GM18951 (cell line): Measurements from ENCODE around the gene PRDX6.

Experiments used
- POLR2A ChIP-seq: IDR thresholded peaks from 4 replicates; pipeline ENCODE4 v1.6.1; 2011; ENCODE audit warnings: mild to moderate bottlenecking; ENCODE audit not compliant: insufficient read length, insufficient read depth; ENCODE audit errors: extremely low read depth
- in situ Hi-C: fragments of 300-500 bp; cut with MboI; formaldehyde crosslinking; loops from one replicate; pipeline ENCODE4 v1.12.0; 2022; ENCODE audit warnings: low sequenced_read_pairs, mixed read lengths, inconsistent platforms; ENCODE audit not compliant: unreplicated experiment

PRDX6 gene

DNA sequence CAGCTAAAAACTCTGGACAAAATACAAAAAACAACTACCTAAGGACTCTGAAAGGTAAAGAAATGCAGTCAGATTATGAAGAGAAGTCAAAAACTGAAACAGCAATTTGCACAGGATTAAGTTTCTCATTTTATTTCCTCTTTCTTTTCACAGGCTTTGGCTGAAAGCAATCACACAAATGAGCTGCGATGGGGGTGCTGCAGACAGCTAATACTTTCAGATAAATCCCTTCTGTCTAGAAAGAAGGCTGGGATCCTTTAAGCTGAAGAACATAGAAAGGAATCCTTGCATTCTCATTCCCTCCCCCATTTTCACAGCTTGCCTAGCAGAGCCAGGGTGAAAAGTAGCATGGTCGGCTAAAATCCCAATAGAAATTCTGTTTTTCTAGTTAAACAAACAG is 32.0 kb upstream of the PRDX6 start:
- in situ Hi-C loops: loop anchor here (10.0 to 25.0 kb wide), 2 partner anchors 367 to 1620 kb away; partner anchors contain the start of genes CENPL and DARS2
- no peak for TF ChIP-seq POLR2A

DNA sequence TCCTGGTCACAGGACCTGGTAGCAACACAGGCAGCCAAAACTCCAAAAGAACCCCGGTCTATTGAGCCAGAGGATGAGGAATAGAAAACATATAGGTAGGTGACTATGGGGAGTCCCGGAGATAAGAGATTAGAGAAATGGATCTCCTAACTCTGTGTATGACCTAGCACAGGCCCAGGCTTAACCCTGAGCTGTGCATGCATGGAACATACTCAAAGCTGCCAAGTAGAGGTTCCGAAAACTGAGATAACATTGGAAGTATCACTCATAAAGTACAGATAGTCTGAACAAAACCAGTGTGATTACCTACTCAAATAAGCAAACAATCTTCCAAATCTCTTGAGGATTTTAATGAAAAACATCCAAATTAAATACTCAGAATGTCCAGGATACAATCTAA is 31.5 kb upstream of the PRDX6 start:
- in situ Hi-C loops: loop anchor here (10.0 to 25.0 kb wide), 2 partner anchors 367 to 1621 kb away; partner anchors contain the start of genes CENPL and DARS2

DNA sequence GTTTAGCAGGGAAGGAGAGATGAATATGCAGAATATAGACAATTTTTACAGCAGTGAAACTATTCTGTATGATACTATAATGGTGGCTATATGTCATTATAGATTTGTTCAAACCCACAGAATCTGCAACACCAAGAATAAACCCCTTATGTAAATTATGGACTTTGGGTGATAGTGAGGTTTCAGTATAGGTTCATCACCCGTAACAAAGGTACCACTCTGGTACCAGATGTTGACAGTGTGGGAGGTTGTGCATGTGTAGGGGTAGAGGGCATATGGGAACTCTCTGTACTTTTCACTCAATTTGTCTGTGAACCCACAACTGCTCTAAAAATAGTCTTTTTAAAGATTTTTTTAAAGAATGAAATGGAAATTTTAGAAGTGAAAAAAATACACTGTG is 29.9 kb upstream of the PRDX6 start:
- TF ChIP-seq POLR2A: no peak
- in situ Hi-C loops: loop anchor here (10.0 to 25.0 kb wide), 2 partner anchors 365 to 1622 kb away; partner anchors contain the start of genes CENPL and DARS2

More for the DNA sequence above, 31.5 kb upstream of the PRDX6 start:
- TF ChIP-seq POLR2A: no peak

DNA sequence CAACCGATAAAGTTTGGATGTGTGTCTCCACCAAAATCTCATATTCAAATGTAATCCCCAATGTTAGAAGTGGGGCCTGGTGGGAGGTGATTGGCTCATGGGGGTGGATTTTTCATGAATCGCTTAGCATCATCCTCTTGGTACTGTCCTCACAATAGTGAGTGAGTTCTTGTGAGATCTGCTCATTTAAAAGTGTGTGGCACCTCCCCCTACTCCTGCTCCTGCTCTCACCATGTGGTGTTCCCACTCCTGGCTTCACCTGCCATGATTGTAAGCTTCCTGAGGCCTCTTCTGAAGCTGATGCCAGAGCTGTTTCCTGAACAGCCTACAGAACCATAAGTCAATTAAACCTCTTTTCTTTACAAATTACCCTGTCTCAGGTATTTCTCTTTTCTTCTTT is 28.2 kb upstream of the PRDX6 start:
- TF ChIP-seq POLR2A: no peak
- in situ Hi-C loops: loop anchor here (10.0 to 25.0 kb wide), 2 partner anchors 363 to 1624 kb away; partner anchors contain the start of genes CENPL and DARS2

DNA sequence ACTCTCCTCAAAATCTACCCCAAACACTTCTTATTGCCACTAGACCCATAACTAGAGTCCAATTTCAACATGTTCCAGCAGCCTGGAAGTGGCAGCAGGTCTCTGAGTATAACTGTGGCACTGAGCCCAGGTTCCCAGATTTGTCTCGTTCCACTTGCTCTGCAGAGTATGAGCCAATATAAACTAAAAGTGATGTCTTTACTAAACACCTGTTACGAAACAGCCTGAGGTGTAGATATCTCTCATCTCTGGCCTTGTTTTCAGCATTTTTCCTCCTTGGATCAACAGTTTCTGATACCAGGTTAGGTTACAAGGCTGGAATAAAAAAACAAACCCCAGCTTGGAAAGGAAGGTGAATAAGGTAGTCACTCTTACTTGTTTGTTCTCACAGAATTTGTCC is 25.2 kb upstream of the PRDX6 start:
- in situ Hi-C loops: loop anchor here (25.0 kb wide), 1 partner anchor 760 kb away; no protein-coding TSS in a partner anchor

DNA sequence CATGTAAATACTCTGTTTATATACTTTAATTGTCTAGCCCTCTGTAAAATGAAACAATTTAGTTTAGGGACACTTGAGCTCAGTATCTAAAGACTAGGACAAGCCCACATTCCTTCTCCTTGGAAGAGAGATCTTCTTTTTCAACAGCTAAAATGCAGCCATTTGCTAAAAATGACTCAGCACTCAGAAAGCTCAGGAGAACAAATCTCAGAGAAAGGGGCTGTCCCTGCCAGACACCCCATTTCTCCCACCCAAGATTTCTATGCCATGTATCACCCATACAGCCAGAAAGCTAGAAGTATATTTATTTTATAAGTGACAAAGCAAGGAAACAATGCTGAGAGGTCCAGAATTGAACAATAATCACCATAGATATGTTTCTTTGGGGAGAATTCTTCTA is 23.2 kb upstream of the PRDX6 start:
- TF ChIP-seq POLR2A: no peak
- in situ Hi-C loops: loop anchor here (25.0 kb wide), 1 partner anchor 758 kb away; no protein-coding TSS in a partner anchor

More for the DNA sequence above, 25.2 kb upstream of the PRDX6 start:
- TF ChIP-seq POLR2A: no peak

DNA sequence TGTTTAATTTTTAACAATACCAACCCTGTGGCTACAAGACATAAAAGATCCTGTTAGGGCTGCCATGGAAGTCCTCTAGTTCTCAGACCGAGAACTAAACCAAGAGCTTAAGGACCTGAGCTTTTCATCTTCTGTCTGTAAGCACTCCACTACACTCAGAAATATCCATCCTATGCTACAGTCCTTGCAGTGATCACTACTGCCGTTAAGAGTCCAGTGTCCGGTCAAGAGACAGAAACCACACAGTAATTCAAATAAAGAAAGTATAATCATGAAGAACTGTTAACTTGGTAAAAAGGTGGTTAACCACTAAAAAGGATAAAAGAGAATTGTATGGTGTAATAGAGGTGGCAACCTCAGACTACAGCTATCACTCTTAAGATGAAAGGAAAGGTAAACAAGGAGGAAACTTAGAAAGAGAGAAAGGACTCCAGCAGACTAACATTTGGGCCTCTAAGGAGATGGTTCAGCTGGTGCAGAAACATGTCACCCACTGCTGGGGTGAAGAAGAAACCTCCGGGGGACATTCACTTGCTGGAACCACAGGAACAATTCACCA is 22.1 kb upstream of the PRDX6 start:
- TF ChIP-seq POLR2A: no peak

DNA sequence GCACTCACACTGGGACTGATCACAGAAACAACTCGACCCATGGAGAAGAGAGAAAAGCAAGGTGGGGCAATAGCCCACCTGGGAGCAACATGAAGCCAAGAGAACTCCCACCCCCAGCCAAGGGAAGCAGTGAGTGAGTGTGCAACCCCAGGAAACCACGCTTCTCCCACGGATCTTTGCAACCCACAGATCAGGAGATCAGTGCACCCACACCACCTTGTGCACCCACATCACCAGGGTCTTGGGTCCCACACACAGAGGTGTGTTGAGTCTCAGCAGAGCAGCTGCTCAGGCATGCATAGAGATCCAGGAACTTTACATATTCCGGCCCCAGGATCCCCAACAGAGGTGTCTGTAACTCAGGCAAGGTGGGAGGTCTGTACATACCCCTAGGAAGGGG is 17.2 kb upstream of the PRDX6 start:
- in situ Hi-C loops: loop anchor here (25.0 kb wide), 1 partner anchor 752 kb away; no protein-coding TSS in a partner anchor
- no peak for TF ChIP-seq POLR2A

More for the DNA sequence above, 22.1 kb upstream of the PRDX6 start:
- in situ Hi-C loops: loop anchor here (25.0 kb wide), 1 partner anchor 757 kb away; no protein-coding TSS in a partner anchor

DNA sequence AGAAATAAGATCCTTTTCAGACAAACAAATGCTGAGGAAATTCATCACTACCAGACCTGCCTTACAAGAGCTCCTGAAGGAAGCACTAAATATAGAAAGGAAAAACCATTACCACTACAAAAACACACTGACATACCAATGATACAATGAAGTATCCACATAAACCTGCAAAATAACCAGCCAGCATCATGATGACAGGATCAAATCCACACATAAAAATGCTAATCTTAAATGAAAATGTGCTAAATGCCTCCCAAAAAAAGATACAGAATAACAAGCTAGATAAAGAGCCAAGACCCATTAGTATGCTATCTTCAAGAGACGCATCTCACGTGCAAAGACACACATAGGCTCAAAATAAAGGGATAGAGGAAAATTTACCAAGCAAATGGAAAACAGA is 14.5 kb upstream of the PRDX6 start:
- in situ Hi-C loops: loop anchor here (25.0 kb wide), 1 partner anchor 750 kb away; no protein-coding TSS in a partner anchor

DNA sequence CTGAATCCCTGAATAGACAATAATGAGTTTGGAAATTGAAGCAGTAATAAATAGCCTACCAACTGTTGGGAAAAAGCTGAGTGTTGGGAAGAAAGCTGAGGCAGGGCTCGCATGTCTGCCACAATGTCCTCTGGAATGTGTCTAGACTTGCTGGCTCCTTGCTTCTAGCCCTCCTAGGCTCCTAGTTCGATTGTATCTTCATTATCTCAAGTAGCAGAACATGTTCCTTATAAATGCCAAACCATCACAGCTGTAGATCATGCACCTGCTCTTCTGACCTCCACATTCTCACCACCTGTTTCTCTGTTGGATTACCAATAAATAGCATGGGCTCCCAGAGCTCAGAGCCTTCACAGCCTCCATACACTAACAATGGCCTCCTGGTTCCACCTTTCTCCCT is 12.9 kb upstream of the PRDX6 start:
- in situ Hi-C loops: loop anchor here (25.0 kb wide), 1 partner anchor 748 kb away; no protein-coding TSS in a partner anchor

DNA sequence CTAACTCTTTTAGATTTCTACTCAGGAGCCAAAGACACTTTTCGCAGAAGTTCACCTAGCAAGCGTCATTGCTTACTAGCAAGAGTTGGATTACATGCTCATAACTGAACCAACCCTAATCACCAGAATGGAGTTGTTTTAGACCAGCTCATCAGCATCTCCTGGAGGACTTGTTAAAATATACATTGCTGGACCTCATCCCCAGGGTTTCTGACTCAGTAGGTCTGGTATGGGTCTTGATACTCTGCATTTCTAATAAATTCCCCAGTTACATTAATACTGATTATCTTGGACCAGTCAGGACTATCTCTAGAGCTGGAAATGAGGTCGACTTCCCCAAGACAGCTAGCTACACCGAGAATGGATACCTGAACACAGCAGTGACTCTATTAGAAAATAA is 9.7 kb upstream of the PRDX6 start:
- in situ Hi-C loops: loop anchor here (25.0 kb wide), 1 partner anchor 745 kb away; no protein-coding TSS in a partner anchor
- TF ChIP-seq POLR2A: no peak

DNA sequence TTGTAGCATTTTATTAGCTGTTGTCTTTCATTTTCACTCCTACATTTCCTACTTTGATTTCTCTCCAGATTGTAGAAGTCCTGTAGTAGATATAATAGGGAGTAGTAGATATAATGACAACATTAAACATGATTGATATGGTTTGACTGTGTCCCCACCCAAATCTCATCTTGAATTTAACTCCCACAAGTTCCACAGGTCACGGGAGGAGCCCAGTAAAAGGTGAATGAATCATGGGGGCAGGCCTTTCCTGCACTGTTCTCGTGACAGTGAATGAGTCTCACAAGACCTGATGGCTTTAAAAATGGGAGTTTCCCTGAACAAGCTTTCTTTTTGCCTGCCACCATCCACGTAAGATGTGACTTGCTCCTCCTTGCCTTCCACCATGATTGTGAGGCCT is 7.5 kb upstream of the PRDX6 start:
- TF ChIP-seq POLR2A: no peak
- in situ Hi-C loops: loop anchor here (25.0 kb wide), 1 partner anchor 743 kb away; no protein-coding TSS in a partner anchor

DNA sequence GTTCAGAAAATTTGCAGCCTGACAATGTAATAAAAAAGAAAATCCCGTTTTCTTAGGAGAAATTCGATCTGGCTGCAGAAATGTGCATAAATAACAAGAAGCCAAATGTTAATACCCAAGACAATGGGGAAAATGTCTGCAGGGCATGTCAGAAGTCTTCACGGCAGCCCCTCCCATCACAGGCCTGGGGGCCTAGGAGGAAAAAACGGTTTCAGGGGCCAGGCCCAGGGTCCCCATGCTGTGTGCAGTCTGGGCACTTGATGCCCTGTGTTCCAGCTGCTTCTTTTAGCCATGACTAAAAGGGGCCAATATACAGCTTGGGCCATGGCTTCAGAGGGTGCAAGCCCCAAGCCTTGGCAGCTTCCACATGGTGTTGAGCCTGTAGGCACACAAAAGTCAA is 6.5 kb upstream of the PRDX6 start:
- no peak for TF ChIP-seq POLR2A
- in situ Hi-C loops: loop anchor here (25.0 kb wide), 1 partner anchor 742 kb away; no protein-coding TSS in a partner anchor

DNA sequence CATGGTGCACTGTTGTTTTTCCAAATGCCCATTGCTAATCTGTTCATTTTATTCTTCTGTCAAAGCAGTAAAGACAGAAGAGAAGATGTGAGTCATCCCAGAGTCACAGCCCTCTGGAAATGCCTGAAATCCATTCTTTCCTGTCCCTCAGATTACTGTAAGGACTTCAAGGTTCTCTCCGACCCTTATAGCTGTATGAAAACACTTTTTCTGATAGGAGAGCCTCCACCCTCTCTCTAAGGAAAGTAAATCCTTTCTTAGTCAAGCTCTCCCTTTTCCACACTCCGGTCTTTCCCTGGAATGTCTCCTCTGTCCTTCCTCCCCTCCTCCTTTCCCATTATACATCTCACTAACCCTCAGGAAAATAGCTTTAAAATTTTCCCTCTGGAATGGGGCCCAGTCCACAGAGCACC is 3.5 kb upstream of the PRDX6 start:
- in situ Hi-C loops: loop anchor here (25.0 kb wide), 1 partner anchor 739 kb away; no protein-coding TSS in a partner anchor
- no peak for TF ChIP-seq POLR2A
